ENCODE data around the gene PAX2. TPM values are rescaled to one million over a fixed set of nuclear protein-coding genes. Genes with fewer than 3 reads are reported as not detected.
A peak's percentile ranks its signal among the peaks of the same experiment; 100 is the strongest.

PAX2 gene
- total RNA-seq, 1 experiment from 2014 or later, result not detected

GRCh38 chr10:100723770-100724530 is 21.4 kb upstream of the PAX2 start:
- no peak for DNase-seq (ENCODE audit: extremely low read depth, low read depth)

- DNase-seq (ENCODE audit: extremely low read depth, low read depth), result no peak
Measured at GRCh38 chr10:100724531-100725027, 20.8 kb upstream of the PAX2 start.

DNA sequence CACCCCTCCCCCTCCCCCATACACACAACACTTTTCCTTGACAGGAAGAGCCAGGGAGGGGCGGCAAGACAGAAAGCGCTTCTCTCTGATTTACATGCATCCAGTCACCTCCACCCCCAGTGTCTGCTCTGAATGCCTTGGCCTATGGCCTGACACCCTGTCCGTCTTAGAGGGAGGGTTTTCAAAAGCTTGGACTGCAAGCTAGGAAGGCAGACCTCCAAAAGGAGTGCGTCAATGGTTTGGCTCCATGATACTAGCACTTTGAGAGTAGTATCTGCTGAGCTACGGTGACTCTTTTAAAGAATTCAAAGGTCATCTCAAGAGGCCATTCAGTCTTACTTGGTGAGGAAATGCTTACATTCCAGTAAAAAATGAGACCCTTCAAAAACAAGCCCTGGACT is 20.3 kb upstream of the PAX2 start:
- no peak for DNase-seq (ENCODE audit: extremely low read depth, low read depth)

DNA sequence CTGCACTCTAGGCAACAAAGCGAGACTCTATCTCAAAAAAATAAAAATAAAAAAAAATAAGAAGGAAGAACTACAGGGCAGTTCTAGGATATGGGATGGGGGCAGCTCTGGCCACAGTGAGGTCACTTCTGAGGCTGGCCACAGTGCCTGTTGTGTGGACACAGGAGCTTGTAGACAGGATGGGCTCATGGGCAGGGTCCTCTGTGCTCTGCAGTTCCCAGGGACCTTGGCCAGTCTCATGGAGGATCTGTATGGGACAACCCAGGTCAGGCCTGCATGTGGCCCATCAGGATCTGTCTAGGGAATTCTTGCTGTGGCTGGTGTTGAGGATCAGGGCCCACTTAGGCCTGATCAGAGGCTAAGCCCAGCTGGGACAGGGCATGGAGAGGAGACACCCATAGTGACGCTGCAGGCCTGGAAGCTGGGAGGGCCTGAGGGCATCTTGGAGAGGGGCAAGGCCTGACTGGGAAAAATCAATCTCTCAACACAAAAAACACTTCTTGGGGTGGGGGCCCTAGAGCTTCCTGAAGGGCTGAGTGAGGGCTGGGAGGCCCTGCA is 19.4 kb upstream of the PAX2 start:
- no peak for DNase-seq (ENCODE audit: extremely low read depth, low read depth)

- no peak for DNase-seq (ENCODE audit: extremely low read depth, low read depth)
Measured at GRCh38 chr10:100727808-100728207, 17.6 kb upstream of the PAX2 start.

DNA sequence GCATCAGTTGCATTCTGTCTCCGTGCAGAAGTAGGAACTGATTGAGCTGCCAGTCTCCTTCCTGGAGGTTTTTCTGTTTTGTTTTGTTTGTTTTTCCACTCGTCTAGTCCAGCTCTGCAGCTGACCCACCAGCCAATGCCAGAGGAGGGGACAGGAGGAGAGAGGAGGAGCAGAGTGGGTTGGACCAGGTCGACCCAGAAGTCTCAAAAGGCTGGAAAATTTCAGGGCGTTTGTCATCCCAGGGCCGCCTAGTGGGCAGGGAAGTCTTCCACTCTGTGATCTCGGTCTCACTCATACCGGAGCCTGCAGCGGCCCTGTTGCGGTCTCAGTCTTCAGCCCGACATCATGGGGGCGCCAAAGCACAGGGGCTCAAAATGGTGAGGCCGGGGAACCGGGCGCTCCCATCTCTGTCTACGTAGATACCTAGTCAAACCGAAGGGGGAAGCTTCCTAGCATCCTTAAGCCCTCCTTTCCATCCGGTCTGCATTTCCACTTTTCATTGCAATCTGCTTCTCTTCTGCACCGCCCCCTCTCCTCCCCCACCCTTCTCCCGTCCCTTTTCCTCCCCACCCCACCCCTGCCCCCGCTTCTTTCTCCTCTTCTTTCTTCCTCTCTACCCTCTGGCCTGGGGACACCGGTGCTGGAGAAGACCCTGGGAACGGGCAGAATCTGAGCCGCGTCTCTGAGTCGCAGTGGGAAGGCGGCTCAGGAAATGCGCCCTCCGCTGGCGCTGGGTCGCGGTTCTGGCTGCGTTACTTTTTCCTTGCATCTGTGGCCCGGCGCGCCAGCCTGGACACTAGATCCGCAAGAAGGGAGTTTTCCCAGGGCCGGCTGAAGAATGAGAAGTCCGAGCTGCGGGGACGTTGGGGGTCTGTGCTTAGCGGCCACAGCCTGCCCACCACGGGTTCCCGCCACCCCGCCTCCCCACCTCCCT is 16.2 kb upstream of the PAX2 start:
- peak; percentile 44 for DNase-seq (ENCODE audit: extremely low read depth, low read depth)

- DNase-seq (ENCODE audit: extremely low read depth, low read depth), result no peak
Measured at GRCh38 chr10:100729862-100730724, 15.3 kb upstream of the PAX2 start.

DNA sequence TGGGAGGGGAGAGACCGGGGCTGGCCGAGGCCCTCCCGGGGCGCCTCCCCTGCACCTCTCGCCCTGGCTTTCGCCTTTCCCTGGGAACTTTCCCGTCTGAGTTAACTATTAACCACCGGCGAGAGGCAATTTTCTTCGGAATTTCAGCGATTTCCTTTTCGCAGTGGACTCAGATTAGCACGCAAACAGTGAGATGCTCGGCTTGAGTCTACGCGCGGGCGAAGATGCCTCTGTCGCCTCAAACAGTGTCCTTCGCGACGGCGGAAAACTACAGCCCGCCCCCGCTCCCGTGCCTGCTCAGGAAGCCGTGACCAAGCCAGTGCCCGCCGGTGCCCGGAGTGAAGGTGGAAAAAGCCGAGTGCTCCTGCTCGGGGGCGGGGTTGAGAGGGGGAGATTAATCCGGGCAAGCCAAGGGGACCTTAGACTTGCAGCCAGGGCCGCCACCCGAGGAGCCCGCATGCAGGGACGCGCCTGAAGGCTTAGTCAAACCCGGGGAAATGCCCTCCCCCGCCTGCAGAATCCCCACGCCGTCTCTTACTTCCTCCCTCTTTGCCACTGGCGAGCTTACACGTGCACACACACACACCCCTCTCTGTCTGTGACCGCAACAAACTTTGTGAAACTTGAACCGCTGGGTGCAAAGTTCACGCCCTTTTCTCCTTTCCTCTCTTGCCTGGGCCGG is 14.5 kb upstream of the PAX2 start:
- no peak for DNase-seq (ENCODE audit: extremely low read depth, low read depth)

DNA sequence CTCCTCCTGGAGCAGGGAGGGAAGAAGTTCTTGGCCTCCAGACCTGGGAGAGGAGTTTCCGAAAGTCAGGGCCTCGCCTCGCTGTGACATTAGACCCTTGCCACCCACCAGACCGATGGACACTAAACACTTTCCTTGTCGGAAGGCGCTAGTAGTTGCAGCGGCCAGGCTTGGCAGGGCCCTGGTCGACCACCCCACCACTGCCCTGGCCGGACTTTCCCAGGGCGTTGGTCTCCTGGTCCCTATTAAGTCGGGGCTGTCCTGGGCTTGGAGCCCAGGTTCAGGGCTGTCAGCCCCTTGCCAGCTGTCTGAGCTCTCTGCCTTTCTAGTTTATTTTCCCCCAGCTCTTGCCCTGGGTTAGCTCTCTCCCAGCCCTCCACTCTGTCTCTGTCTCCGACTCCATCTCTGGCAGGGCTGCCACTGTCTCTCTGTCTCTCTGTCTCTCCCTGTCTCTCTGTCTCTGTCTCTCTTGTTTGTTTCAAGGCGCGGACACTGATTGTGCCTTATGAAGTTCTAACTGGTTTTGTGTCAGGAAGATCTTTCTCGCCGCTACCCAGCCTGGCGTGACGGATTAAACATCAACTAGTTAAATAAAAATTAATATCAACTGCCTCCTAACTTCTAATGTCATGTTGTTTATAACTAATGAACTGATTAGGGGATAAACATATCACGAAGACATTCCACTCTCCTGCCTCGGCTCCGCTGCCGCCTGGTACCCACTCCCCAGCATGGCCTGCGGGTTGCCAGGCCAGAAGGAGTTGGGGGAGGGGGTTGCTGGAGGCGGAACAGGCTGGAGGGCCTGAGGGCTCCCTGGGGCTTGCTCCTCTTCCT is 13.8 kb upstream of the PAX2 start:
- no peak for DNase-seq (ENCODE audit: extremely low read depth, low read depth)

DNA sequence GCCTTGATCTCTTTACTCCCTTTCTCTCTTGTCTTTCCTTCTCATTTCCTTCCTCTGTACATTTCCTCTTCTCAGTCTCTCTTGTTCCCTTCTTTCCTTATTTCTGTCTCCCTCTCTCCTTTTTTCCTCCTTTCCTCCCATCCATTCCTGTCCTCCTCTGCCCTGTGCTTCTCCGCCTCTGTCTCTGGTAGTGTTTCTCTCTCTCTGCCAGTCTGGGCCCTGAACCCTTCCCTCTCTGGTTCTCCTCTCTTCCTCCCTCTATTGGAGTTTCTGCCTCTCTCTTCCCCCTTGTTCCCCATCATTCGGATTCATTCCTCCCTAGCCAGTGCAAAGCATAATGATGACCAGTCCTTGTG is 13.2 kb upstream of the PAX2 start:
- DNase-seq (ENCODE audit: extremely low read depth, low read depth), result no peak

DNA sequence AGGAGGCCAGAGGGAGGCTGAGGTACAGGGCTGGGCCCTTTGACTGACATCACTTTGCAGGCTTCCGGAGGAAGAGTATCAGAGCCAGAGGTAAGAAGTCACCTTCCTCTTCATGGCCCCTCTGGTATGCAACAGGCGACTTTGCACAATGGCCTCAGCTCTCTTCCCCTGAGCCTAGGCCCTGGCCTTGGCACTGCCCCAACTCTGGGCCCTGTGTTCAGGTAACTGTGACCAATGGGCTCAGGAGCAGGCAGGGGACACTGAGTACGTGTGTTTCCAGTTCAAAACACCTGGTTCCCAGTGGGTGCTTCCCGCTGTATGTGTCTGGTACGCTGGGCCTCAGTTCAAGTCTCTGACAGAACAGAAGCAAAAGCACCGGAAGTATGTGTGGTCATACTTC is 12.1 kb upstream of the PAX2 start:
- DNase-seq (ENCODE audit: extremely low read depth, low read depth), result no peak

- DNase-seq (ENCODE audit: extremely low read depth, low read depth), result no peak
Measured at GRCh38 chr10:100734295-100735086, 10.9 kb upstream of the PAX2 start.

- no peak for DNase-seq (ENCODE audit: extremely low read depth, low read depth)
Measured at GRCh38 chr10:100735087-100735336, 10.4 kb upstream of the PAX2 start.

DNA sequence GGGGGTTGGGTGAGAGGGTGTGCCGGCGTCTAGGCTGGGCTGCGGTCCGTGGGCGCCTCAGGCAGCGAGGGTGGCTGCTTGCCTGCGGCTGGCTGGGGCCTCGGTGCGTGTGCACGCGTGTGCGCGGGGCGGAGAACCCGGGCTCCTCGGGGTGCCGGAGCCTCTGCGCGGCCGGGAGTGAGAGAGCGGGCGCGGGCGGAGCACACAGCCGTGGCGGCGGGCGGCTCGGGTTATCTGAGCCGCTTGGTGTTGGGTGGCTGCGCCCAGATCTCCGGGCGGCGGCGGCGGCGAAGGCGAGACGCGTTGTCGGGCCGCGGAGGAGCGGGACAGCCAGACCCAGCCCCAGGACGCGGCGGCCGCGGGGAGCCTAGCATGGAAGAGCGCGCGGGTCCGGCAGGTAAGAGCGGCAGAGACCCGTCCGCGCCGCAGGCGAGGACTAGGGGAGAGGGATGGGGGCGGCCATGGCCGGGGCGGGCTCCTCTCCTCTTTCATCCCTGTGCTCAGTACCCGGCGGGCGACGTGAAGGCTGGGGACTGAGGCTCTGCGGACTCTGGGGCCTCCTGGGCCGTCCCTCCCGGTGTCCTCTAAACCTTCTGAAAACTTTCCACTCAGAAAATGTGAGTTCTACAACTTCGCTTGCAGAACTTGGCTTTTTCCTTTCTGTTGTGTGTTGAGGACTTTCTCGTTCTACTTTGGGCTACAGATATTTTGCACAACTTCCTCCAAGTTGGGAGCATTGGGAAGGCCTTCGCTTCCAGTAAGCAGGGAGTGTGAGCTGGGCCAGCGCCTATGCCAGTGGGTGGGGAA is 9.8 kb upstream of the PAX2 start:
- no peak for DNase-seq (ENCODE audit: extremely low read depth, low read depth)

- DNase-seq (ENCODE audit: extremely low read depth, low read depth), result no peak
Measured at GRCh38 chr10:100736144-100736808, 9.1 kb upstream of the PAX2 start.

GRCh38 chr10:100736809-100737354 is 8.5 kb upstream of the PAX2 start:
- no peak for DNase-seq (ENCODE audit: extremely low read depth, low read depth)
